CMK (cell line): Measurements from ENCODE around the gene OR7C2.
"Not testable (repeated sequence)": the region's sequence is repeated elsewhere in the genome, so short reads cannot be mapped to it uniquely, and the experiment has no call there.

ENCODE experiments used
- DNase-seq: peaks from one replicate; pipeline ENCODE4 v3.0.0-alpha.2; 2010; ENCODE audit warnings: low read depth

Gene OR7C2

GRCh38 chr19:14941189-14941588 is at the start of gene OR7C2:
Gene OR7C2, plus strand, starts transcription at chr19:14941489. Its CDS starts 0 bp downstream, at chr19:14941489.
- no peak for DNase-seq

DNA sequence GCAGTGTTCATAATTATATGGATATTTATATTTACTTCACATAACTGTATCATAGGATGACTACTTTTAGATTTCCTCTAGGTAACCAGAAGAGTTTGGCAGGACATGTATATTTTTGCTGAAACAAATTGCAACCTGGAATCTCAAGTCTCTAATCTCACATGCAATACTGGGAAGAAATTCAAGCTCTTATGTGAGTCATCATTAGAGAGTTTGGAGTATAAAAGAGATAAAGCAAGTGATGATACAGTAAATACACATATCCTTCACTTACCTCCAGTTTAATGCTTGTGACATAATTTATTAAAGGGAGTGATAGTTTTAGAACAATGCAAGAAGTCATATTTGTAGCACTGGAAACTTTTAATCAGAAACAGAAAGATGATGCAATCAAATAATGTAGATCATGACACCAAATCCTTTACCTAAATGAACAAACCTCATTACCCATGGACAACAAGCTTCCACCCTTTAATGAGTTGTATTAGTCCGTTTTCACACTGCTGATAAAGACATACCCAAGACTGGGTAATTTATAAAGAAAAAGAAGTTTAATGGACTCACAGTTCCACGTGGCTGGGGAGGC is 39.5 kb upstream of the OR7C2 start:
- no peak for DNase-seq

GRCh38 chr19:14906711-14907110 is 34.6 kb upstream of the OR7C2 start:
- no peak for DNase-seq

DNA sequence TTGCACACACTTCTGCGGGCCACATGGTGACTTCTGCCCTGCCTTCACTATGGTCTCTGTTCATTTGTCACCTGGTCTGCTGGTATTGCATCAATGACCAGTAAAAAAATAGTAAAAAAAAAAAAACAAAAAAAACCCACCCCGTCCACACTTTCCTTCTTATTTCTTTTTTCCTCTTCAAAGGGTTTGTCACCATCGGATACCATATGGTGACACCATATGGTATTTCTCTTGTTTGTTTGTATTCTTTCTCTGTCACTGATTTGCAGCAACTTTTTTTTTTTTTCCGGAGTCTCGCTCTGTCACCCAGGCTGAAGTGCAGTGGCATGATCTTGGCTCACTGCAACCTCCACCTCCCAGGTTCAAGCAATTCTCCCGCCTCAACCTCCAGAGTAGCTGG is 26.2 kb upstream of the OR7C2 start:
- DNase-seq, result no peak

DNA sequence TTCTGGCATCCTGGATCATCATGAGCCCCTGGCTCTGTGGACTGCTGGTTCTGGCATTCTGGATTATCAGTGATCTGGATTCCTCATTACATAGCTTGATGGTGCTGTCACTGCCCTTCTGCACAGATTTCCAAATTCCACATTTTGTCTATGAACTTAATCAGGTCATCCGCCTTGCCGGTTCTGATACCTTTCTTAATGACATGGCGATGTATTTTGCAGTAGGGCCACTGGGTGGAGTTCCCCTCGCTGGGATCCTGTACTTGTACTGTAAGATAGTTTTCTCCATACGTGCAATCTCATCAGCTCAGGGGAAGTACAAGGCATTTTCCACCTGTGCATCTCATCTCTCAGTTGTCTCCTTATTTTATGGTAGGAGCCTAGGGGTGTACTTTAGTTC is 24.4 kb upstream of the OR7C2 start:
- DNase-seq, result no peak

GRCh38 chr19:14933506-14933905 is 7.8 kb upstream of the OR7C2 start:
- DNase-seq, result no peak

DNA sequence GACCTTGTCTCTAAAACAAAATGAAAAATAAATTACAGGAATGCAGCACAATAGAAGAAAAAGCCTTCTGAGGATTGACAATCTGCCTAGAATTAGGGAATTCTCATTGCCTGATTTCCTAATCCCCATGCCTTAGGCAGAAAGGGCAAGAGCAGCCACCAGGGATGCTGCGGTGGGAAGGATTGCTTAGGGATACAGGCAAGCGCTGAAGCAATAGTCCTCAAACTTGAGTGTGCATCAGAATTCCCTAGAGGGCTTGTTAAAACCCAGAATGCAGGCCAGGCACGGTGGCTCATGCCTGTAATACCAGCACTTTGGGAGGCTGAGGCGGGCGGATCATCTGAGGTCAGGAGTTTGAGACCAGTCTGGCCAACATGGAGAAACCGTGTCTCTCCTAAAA is 1.0 kb upstream of the OR7C2 start:
- DNase-seq, result no peak

- DNase-seq, result no peak
Measured at GRCh38 chr19:14943601-14944000, 2.3 kb downstream of the OR7C2 start.

DNA sequence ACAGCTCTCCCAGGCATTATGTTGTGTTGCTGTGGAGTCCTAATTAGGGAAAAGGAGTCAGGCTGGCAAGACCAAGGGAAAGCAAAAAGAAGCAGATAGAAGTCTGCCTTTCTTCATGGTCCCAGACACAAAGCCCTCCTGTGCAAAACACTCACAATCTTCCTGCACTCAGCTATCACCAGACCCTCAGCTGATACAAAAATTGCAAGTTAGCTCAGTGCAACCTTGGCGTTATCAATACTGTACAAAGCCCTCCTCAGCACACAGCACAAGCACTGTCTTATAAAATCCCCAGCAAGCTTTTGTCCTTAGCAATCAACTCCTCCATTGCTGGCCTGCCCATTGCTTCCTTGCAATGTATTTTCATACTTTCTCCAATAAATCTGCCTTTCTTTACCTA is 3.2 kb downstream of the OR7C2 start:
- no peak for DNase-seq

DNA sequence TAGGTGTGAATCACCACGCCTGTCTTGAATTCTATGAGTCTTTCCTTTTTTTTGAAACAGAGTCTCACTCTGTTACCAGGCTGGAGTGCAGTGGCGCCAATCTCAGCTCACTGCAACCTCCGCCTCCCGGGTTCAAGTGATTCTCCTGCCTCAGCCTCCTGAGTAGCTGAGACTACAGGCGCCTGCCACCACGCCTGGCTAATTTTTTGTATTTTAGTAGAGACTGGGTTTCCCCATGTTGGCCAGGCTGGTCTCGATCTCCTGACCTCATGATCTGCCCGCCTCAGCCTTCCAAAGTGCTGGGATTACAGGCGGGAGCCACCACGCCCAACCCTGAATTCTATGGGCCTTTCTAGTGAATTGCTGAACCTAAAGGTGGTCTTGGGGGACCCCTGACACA is 8.1 kb downstream of the OR7C2 start:
- not testable (repeated sequence) for DNase-seq

DNA sequence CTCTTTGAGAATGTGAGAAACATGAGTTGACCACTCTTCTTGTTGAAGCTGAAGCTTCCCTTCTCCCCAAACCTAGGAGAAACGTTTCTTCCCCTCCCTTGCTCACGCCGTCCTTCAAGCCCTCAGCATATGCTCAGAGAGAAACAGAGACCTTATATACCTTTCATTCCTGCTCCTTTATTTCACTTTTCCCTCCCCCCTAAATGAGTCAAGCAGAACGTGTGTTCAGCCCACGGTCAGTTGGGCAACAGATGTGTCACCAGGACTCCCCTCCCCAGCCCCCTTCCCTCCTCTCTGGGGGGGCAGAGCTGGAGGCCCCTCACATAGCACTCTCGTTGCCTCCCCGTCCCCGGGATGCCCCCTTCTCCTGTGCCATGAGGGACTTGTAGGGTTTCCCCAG is 8.6 kb downstream of the OR7C2 start:
- no peak for DNase-seq

- DNase-seq, result no peak
Measured at GRCh38 chr19:14950421-14950820, 9.1 kb downstream of the OR7C2 start.

DNA sequence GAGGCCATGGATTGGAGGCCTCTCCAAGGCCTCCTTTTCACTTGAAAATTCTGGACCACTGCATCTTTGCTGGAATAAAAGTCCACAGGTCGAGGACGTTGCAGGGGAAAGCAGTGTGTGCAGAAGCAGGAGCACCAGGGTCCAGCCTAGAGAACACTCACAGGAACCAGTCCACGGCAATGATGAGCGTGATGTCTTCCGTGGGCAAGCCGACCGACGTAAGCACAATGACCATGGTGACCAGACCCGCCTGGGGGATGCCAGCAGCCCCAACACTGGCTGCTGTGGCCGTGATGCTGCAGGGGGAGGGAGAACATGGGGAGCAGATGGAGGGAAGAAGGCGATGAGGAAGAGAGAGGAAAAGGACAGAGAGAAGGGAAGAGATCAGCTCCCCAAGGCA is 11.5 kb downstream of the OR7C2 start:
- no peak for DNase-seq

DNA sequence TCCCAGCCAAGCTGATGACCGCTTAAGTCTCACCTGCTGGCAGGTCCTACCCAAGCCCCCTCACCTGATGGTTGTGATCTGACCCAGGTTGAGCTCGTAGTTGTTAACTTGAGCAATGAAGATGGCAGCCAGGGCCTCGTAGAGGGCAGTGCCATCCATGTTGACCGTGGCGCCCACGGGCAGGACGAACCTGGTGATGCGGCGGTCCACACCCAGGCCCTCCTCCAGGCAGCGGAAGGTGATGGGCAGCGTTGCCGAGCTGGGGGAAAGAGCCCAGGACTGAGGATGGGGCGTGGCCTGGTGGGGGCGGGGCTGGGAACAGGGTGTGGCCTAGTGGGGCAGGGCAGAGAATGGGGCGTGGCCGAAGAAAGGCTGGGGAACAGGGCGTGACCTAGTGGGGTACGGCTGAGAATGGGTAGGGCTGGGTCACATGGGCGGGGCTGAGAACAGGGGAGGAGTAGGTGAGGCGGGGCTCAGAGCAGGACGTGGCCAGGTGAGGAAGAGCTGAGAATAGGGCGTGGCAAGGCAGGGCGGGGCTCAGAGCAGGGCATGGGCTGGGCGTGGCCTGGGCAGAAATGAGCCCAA is 12.9 kb downstream of the OR7C2 start:
- DNase-seq, result no peak

DNA sequence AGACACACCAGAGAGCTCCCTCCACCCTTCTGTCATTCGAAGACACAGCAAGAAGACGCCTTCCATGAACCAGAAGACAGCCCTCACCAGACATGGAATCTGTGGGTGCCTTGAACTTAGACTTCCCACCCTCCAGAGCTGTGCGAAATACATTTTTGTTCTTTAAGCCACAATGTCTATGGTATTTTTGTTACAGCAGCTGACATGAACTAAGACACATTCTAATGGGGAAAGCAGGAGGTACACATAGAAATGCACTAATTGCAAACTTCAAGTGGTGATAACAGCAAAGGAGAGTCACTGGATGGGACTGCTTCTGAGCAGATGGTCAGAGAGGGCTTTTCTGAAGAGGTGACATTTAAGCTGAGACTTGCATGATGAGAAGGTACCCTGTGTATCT is 16.2 kb downstream of the OR7C2 start:
- no peak for DNase-seq

- no peak for DNase-seq
Measured at GRCh38 chr19:14959263-14959662, 18.0 kb downstream of the OR7C2 start.

- DNase-seq, result no peak
Measured at GRCh38 chr19:14961956-14962685, 20.8 kb downstream of the OR7C2 start.

DNA sequence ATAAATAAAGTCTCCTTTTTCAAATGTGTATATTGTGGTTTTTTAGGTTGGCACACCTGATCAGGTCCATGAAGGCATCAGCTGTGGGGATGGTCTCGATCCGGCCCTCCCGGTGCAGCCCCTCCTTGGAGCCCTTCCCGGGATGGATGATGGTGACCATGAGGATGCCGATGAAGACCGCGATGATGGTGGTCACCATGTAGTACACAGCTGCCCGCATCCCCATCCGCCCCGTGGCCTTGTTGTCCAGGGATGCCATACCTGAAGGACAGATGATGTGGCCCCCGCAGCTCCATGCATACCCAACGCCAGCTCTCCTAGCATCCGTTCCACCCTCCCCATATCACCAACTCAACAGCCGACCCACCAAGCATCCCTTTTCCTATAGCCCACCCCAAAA is 27.0 kb downstream of the OR7C2 start:
- no peak for DNase-seq

DNA sequence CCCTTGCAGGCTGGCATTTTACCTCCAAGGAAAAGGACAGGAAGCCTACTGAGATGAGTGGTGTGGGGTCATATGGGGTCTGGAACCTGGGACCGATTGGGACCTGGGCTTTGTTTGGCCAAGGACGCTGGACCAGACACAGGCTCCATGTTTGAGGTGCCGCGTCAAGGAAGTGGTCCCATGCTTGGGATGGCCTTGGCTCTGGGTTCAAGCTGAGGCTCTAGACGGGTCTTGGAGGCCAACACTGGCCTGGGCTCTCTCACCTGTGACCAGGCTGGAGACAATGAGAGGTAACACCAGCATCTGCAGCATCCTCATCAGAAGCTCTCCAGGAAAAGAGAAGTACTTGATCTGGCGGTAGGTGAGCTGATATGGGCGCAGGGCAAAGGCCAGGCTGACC is 30.2 kb downstream of the OR7C2 start:
- DNase-seq, result no peak

DNA sequence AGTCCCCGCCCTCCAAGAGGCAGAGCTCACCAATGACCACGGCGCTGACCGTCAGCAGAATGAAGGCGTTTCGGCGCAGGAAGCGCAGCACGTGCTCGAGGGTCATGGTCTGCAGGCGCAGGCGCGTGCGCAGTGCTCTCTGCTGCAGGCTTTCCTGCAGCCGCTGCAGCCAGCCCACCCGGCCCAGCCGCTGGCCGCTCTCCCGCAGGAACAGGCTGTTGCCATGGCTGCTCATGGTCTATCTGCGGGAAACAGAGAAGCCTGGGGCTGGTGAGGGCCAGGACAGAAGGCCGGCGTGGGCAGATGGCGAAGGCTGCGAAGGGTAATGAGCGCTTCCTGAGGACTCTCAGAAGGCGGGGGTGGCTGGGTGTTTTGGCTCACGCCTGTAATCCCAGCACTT is 31.4 kb downstream of the OR7C2 start:
- no peak for DNase-seq

GRCh38 chr19:14974488-14974887 is 33.2 kb downstream of the OR7C2 start:
- no peak for DNase-seq

DNA sequence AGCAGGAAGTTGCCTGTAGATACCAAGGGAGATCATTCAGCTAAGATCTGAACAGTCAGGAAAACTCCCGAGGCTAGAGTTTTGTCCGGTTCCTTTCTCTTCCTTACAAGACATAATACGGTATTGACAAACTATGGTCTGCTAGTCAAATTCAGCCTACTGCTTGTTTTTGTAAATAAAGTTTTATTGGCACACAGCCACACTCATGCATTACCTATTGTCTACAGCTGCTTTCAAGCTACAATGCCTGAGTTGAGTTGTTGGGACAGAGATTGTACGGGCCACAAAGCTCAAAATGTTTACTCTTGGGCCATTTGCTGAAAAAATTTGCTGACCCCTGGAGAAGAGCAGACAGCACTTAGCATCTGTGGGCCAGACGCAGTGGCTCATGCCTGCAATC is 35.8 kb downstream of the OR7C2 start:
- DNase-seq, result no peak

GRCh38 chr19:14978161-14978776 is 37.0 kb downstream of the OR7C2 start:
- DNase-seq, result no peak
